Mesodermal cell (in vitro differentiated cells): ENCODE measurements around the gene KCNJ10.
A peak's percentile ranks its signal among the peaks of the same experiment; 100 is the strongest.

Experiments
- H3K27ac ChIP-seq: 2 replicates; pipeline ENCODE4 v1.7.0; 2013; ENCODE audit warnings: mild to moderate bottlenecking, low read depth, low read length, moderate library complexity; ENCODE audit not compliant: severe bottlenecking
- H3K36me3 ChIP-seq: 2 replicates; pipeline ENCODE4 v1.7.1; 2013; ENCODE audit warnings: mild to moderate bottlenecking, low read length, moderate library complexity; ENCODE audit not compliant: control insufficient read depth, insufficient read depth
- H3K4me1 ChIP-seq: one replicate; pipeline ENCODE4 v1.7.1; 2013; ENCODE audit warnings: mild to moderate bottlenecking, low read length; ENCODE audit not compliant: insufficient read depth, control insufficient read depth, poor library complexity, severe bottlenecking
- H3K4me3 ChIP-seq: 2 replicates; pipeline ENCODE4 v1.7.0; 2013; ENCODE audit warnings: low read length, control low read depth, mild to moderate bottlenecking; ENCODE audit not compliant: insufficient read depth, poor library complexity, severe bottlenecking; ENCODE audit errors: extremely low read depth
- H3K9me3 ChIP-seq: 2 replicates; pipeline ENCODE4 v1.7.1; 2013; ENCODE audit warnings: mild to moderate bottlenecking, low read length, moderate library complexity; ENCODE audit not compliant: control insufficient read depth
- WGBS, 2 experiments: methylation state at CpG; one replicate each; pipeline ENCODE4 v1.1.5; 2013; ENCODE audit warnings: missing lambda C conversion rate in 2 of 2; ENCODE audit not compliant: insufficient coverage in 2 of 2; 5-methylcytosine and 5-hydroxymethylcytosine counted together

KCNJ10 gene

DNA sequence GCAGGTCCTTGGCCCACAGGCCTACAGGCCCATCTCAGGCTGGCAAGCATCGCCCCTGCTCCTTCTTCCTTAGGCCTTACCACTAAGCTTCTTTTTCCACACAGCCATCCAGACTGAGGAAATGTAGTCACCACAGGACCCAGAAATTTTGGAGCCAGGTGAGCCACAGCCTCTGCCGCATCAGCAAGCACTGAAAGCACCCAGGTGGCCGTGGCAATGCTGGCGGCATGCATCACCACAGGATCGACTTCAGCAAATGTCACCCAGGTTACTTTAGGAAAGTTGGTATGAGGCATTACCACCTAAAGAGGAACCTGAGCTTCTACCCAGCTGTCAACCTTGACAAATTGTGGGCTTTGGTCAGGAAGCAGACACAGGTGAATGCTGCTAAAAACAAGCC, 49.8 kb downstream of the KCNJ10 start:
- WGBS, 2 experiments: 85 to 89% methylated on average over 5 of the region's 5 CpGs

DNA sequence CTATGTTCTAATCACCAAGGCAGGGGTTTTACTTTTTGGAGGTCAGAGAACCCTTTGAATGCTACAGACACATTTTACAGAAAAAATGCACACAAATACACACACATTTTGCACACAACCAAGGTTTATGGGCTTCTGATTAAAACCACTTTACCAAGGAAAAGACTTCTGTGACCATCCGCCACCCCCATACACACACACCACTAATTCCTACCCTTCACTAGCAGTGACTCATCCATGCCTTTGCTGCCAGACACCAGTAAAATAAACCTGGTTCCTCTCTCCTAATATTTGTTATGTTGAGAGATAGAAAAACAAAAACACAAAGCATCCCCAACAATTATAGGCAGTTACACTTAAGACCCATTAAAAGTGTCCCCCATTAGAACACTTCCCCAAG, 51.1 kb downstream of the KCNJ10 start:
- Histone ChIP-seq H3K4me3 (no peak overlapping the region), H3K27ac (peak overlapping the region; percentile 82), H3K4me1 (peaks cover 14% of the 10 kb centered on the region), H3K9me3 (no peaks in the 10 kb centered on the region), H3K36me3 (no peaks in the 10 kb centered on the region)
- 83% methylated on average over 1 of the region's 1 CpG; no CpG with 5 or more reads in 1 of the 2 experiments for WGBS, 2 experiments

More for the DNA sequence above, 49.8 kb downstream of the KCNJ10 start:
- Histone ChIP-seq H3K4me3 (no peak overlapping the region), H3K4me1 (peaks cover 14% of the 10 kb centered on the region), H3K36me3 (no peaks in the 10 kb centered on the region), H3K9me3 (no peaks in the 10 kb centered on the region), H3K27ac (no peak overlapping the region)

DNA sequence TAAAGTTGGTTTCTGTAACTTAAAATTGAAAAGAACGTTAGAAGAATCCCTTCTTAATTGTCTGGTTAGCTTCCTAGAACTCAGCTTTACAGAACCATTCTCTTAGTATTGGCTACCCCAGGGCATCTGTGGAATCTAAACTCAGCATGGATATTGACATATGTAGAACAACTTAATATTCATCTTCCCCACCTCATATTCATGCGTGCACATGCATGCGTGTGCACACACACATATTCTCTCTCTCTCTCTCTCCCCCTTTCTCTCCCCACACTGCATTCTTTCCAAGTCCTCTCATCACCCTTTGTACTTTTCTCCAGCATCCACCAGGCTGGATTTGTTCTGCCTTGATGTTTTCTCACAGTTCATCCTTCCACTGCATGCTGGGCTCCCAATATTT, 51.6 kb downstream of the KCNJ10 start:
- no peak overlapping the region for H3K4me3 ChIP-seq
- no peaks in the 10 kb centered on the region for H3K9me3 ChIP-seq
- no peaks in the 10 kb centered on the region for H3K36me3 ChIP-seq
- WGBS, 2 experiments: 93 to 100% methylated on average over 2 to 3 of the region's 3 CpGs
- H3K27ac ChIP-seq: peak overlapping the region; percentile 82
- H3K4me1 ChIP-seq: peaks cover 14% of the 10 kb centered on the region

DNA sequence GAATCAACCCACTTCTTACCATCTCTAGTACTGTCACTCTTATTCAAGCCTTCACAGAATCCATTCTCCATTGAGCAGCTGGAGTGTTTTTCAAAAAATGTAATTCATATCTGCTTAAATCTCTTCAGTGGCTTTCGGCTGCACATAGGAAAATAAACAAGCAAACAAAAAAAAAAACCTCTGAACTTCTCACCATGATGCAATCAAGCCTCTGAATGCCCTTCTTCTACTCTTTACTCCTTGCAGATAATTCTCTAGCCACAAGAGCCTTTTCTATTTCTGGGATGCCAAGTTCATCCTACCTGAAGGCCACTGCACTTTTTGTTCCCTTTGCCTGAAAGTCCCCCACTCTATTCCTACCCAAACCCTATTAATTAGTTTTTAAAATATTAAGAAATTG, 52.4 kb downstream of the KCNJ10 start:
- Histone ChIP-seq H3K27ac (no peak overlapping the region), H3K4me1 (peaks cover 14% of the 10 kb centered on the region), H3K4me3 (no peak overlapping the region), H3K9me3 (no peaks in the 10 kb centered on the region), H3K36me3 (no peaks in the 10 kb centered on the region)
- WGBS, 2 experiments: 100% methylated on average over 1 of the region's 1 CpG

DNA sequence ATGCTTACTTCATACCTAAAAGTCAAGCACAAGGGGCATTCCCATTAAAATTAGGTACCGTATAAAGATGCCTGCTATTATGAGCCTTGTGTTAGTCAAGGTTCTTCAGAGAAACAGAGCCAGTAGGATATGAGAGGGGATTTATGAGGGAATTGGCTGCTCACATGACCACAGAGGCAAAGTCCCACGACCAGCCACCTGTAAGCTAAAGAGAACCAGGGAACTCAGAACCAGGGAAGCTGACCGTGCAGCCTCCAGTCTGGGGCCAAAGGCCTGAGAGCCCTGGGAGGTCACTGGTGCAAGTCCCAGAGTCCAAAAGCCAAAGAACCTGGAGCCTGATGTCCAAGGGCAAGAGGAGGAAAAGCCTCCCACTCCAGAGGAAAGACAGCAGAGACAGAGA, 58.2 kb downstream of the KCNJ10 start:
- 71 to 76% methylated on average over 2 to 3 of the region's 3 CpGs for WGBS, 2 experiments
- Histone ChIP-seq H3K4me3 (no peak overlapping the region), H3K4me1 (no peaks in the 10 kb centered on the region), H3K27ac (no peak overlapping the region), H3K9me3 (no peaks in the 10 kb centered on the region), H3K36me3 (no peaks in the 10 kb centered on the region)

DNA sequence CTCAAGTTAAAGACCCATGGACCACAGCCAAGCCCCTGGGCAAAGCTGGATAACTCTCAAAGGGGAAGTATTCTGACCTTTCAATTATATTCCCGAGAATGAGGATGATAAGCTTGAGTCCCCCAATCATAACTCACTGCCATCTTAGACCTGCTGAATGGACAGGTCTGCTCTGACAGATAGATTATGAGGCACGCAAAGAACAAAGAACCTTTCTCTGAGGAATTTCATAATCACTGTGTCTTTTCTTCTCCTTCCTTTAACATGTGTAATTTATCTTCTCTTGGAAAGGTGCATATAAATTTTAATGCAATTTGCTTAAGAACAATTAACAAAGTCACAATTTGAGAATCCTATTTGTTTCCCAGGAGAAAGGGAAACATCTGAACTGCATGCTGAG, 60.2 kb downstream of the KCNJ10 start:
- H3K9me3 ChIP-seq: no peaks in the 10 kb centered on the region
- no peak overlapping the region for H3K27ac ChIP-seq
- 52% methylated on average over 2 of the region's 2 CpGs; no CpG with 5 or more reads in 1 of the 2 experiments for WGBS, 2 experiments
- no peak overlapping the region for H3K4me3 ChIP-seq
- H3K4me1 ChIP-seq: no peaks in the 10 kb centered on the region
- no peaks in the 10 kb centered on the region for H3K36me3 ChIP-seq

DNA sequence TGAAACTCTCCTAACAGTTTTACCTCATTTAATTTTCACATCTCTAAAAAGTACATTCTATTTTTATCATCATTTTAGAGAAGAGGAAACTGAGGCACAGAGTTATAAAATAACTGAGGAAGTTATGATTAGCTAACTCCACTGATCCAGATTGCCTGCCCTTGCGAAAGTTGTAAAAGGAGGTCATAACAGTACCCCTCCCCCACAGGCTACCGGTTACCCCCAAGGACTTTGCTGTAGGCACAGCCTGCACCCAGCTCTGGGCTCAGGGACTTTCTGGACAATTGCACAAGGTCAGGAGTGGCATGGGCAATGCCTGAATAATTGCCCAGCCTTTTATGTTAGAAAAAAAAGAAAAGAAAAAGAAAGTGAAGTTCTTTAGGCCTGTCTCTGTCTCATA, 60.9 kb downstream of the KCNJ10 start:
- no peaks in the 10 kb centered on the region for H3K36me3 ChIP-seq
- 50 to 86% methylated on average over 1 to 2 of the region's 2 CpGs for WGBS, 2 experiments
- no peaks in the 10 kb centered on the region for H3K9me3 ChIP-seq
- H3K4me3 ChIP-seq: no peak overlapping the region
- no peak overlapping the region for H3K27ac ChIP-seq
- H3K4me1 ChIP-seq: no peaks in the 10 kb centered on the region

DNA sequence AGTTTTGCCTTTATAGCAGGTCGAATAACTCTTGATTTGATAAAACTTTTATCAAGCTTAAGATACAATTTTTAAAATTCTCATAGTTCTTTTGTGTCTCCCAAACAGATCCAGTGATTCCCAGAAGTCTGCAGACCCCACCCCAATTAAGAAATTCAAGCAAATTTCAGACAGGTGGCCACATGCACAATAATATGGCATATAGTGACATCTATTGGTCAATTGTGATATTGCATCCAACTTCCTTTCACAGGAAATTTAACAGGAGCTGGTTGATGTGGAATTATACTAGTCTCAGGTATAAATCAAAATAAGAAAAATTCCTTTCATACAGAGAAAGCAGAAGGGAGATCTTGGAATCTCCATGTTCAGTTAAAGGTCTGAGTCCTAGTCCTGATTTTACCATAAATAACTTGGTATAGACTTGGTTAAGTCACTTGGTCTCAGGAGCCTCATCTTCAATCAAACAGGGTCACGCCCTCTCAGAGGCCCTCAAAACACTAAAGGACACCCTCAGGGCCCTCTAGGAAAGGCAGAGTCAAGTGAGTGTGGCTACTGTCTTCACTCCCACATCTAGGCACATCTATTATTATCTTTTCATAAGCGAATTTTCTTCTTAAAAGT, 62.3 kb downstream of the KCNJ10 start:
- Histone ChIP-seq H3K4me3 (no peak overlapping the region), H3K9me3 (no peaks in the 10 kb centered on the region), H3K36me3 (no peaks in the 10 kb centered on the region), H3K27ac (no peak overlapping the region), H3K4me1 (no peaks in the 10 kb centered on the region)
- WGBS, 2 experiments: 51 to 75% methylated on average over 1 to 2 of the region's 3 CpGs

DNA sequence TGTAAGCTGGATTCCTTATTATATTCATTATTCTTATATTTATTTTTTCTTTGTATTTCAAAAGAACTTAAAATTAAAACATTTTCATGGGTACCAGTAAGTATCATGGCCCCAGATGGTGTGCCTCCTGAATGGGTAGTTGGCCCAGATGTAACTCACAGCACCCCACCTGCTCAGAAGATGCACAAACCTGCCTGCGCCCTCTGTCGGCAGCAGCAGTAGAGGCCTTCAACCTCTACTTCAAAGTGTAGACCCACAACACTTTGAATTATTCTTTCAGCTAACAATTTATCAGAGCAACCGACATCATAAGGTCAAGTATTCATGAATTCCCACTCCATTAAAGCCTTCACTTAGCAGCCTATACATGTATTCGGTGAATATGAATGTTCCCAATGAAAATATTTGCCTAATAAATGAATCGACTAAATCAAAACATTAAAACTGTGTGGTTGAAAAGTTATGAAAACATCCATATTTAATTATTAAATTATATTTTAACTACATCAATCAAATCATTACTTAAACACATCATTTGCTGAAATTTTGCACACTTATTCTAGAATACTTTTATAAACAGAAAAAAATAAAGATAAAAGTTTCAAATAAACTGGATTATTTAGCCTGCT, 63.5 kb downstream of the KCNJ10 start:
- H3K9me3 ChIP-seq: no peaks in the 10 kb centered on the region
- no peak overlapping the region for H3K4me3 ChIP-seq
- H3K4me1 ChIP-seq: no peaks in the 10 kb centered on the region
- no peaks in the 10 kb centered on the region for H3K36me3 ChIP-seq
- 0 to 6% methylated on average over 2 to 3 of the region's 5 CpGs for WGBS, 2 experiments
- no peak overlapping the region for H3K27ac ChIP-seq

DNA sequence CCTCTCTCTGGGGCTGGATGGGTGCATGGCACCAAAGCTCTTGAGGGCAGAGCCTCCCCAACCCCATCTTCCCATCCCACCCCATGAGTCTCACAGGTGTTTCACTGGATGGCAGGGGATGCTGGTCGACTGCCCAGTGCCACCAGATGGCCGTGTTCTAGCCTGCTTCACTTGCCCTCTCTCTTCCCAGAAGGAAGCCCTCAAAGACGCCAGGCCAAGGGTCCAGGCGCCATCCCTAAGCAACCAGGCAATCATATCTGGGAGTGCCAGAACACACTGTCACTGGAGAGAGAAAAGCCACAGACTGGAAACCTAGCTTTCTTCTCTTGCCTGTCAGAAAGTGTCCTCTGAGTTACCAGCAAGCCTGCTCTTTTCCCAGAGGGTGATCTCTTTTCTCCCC, 64.9 kb downstream of the KCNJ10 start:
- Histone ChIP-seq H3K27ac (no peak overlapping the region), H3K4me3 (no peak overlapping the region), H3K4me1 (no peaks in the 10 kb centered on the region), H3K9me3 (no peaks in the 10 kb centered on the region), H3K36me3 (no peaks in the 10 kb centered on the region)
- 71 to 88% methylated on average over 4 of the region's 4 CpGs for WGBS, 2 experiments

DNA sequence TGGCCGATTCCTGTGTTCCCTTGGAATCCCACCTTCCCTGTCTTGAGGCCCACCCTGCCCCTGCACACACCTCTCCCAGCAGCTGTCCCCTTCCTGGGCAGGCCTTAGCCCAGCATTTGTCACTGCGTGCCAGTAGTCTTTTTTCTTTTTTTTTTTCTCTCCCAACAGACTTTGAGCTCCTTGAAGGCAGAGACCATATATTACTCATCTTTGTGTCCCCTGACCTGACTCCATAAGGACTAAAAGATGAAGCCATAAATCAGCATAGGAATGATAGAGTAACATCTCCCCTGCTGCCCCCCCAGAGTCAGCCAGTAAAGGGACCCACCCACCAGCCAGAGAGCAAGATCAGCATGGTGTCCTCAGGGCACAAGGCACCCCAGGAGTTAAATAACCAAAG, 65.5 kb downstream of the KCNJ10 start:
- Histone ChIP-seq H3K36me3 (no peaks in the 10 kb centered on the region), H3K4me3 (no peak overlapping the region), H3K4me1 (no peaks in the 10 kb centered on the region), H3K27ac (no peak overlapping the region), H3K9me3 (no peaks in the 10 kb centered on the region)
- WGBS, 2 experiments: 100% methylated on average over 1 to 2 of the region's 2 CpGs
